RWPE2 (cell line): ENCODE results near the gene HEPHL1.
A peak's percentile ranks its signal among the peaks of the same experiment; 100 is the strongest.
"Not testable (repeated sequence)": the region's sequence is repeated elsewhere in the genome, so short reads cannot be mapped to it uniquely, and the experiment has no call there.

Source experiments
- ATAC-seq: fragments of 200-7000 bp; cut with Tn5 transposase; 3 replicates; pipeline ENCODE4 v1.9.1; 2021; ENCODE audit warnings: low read depth
- DNase-seq: peaks from one replicate; pipeline ENCODE4 v3.0.0-alpha.2; 2020; ENCODE audit warnings: low spot score
- H3K27ac ChIP-seq: fragments of 450-650 bp; 2 replicates; pipeline ENCODE4 v1.5.1; 2017; ENCODE audit warnings: mild to moderate bottlenecking; ENCODE audit not compliant: poor library complexity, severe bottlenecking
- H3K27me3 ChIP-seq: fragments of 250-450 bp; sonication (Bioruptor Pico); 2 replicates; pipeline ENCODE4 v1.5.1; 2021; ENCODE audit warnings: mild to moderate bottlenecking, moderate library complexity; ENCODE audit not compliant: insufficient read depth, poor library complexity, severe bottlenecking
- H3K36me3 ChIP-seq: fragments of 250-450 bp; sonication (Bioruptor Pico); 2 replicates; pipeline ENCODE4 v1.5.1; 2020; ENCODE audit warnings: low read depth, mild to moderate bottlenecking, moderate library complexity
- H3K4me1 ChIP-seq: fragments of 250-450 bp; sonication (Bioruptor Pico); 2 replicates; pipeline ENCODE4 v1.5.1; 2021; ENCODE audit warnings: mild to moderate bottlenecking, moderate library complexity; ENCODE audit not compliant: insufficient read depth, poor library complexity, severe bottlenecking
- H3K4me3 ChIP-seq: fragments of 250-450 bp; sonication (Bioruptor Pico); 2 replicates; pipeline ENCODE4 v1.5.1; 2021; ENCODE audit warnings: mild to moderate bottlenecking, moderate library complexity; ENCODE audit not compliant: severe bottlenecking
- H3K9me3 ChIP-seq: fragments of 250-450 bp; sonication (Bioruptor Pico); 2 replicates; pipeline ENCODE4 v1.5.1; 2021; ENCODE audit warnings: mild to moderate bottlenecking, moderate library complexity; ENCODE audit not compliant: severe bottlenecking
- CTCF ChIP-seq: fragments of 450-650 bp; IDR thresholded peaks from one replicate; pipeline ENCODE4 v1.5.1; 2017; ENCODE audit warnings: mild to moderate bottlenecking, moderate library complexity; ENCODE audit not compliant: poor library complexity, severe bottlenecking

The HEPHL1 gene

GRCh38 chr11:94111660-94112059, 90.5 kb downstream of the HEPHL1 start:
- H3K4me1 ChIP-seq: peaks cover 22% of the 10 kb centered on the region
- no peak for ATAC-seq
- no peaks in the 10 kb centered on the region for H3K36me3 ChIP-seq
- no peaks in the 10 kb centered on the region for H3K27me3 ChIP-seq
- no peaks in the 10 kb centered on the region for H3K9me3 ChIP-seq
- no peak for TF ChIP-seq CTCF
- DNase-seq: no peak
- no peak overlapping the region for H3K4me3 ChIP-seq
- no peak overlapping the region for H3K27ac ChIP-seq

- no peaks in the 10 kb centered on the region for H3K36me3 ChIP-seq
- DNase-seq (no peak), ATAC-seq (peak; percentile 79)
- peak overlapping the region; percentile 32 for H3K27ac ChIP-seq
- no peak overlapping the region for H3K4me3 ChIP-seq
- TF ChIP-seq CTCF: no peak
- no peaks in the 10 kb centered on the region for H3K27me3 ChIP-seq
- no peaks in the 10 kb centered on the region for H3K9me3 ChIP-seq
- peaks cover 22% of the 10 kb centered on the region for H3K4me1 ChIP-seq
These were observed 91.2 kb downstream of the HEPHL1 start for GRCh38 chr11:94112206-94112953.

- TF ChIP-seq CTCF: no peak
- peaks cover 19% of the 10 kb centered on the region for H3K4me1 ChIP-seq
- no peak for ATAC-seq
These were observed 96.0 kb downstream of the HEPHL1 start for GRCh38 chr11:94117197-94117574.

GRCh38 chr11:94117871-94118270, 96.7 kb downstream of the HEPHL1 start:
- no peaks in the 10 kb centered on the region for H3K36me3 ChIP-seq
- ATAC-seq: peak; percentile 78
- H3K27ac ChIP-seq: no peak overlapping the region
- peaks cover 12% of the 10 kb centered on the region for H3K4me1 ChIP-seq
- no peaks in the 10 kb centered on the region for H3K9me3 ChIP-seq
- H3K4me3 ChIP-seq: no peak overlapping the region
- H3K27me3 ChIP-seq: no peaks in the 10 kb centered on the region
- TF ChIP-seq CTCF: no peak
- no peak for DNase-seq

More at GRCh38 chr11:94117197-94117574, 96.0 kb downstream of the HEPHL1 start:
- Histone ChIP-seq H3K4me3 (no peak overlapping the region), H3K27me3 (no peaks in the 10 kb centered on the region), H3K36me3 (no peaks in the 10 kb centered on the region), H3K9me3 (no peaks in the 10 kb centered on the region), H3K27ac (no peak overlapping the region)
- DNase-seq: no peak

- not testable (repeated sequence) for H3K9me3 ChIP-seq, H3K4me1 ChIP-seq, DNase-seq, H3K27me3 ChIP-seq, ATAC-seq, H3K27ac ChIP-seq, H3K4me3 ChIP-seq, H3K36me3 ChIP-seq
These were observed 98.5 kb downstream of the HEPHL1 start for GRCh38 chr11:94119676-94120075.

GRCh38 chr11:94120516-94120915, 99.4 kb downstream of the HEPHL1 start:
- not testable (repeated sequence) for ATAC-seq

More at GRCh38 chr11:94120516-94120915, 99.4 kb downstream of the HEPHL1 start:
- H3K9me3 ChIP-seq, H3K27ac ChIP-seq, H3K36me3 ChIP-seq, H3K4me1 ChIP-seq, H3K4me3 ChIP-seq, H3K27me3 ChIP-seq, DNase-seq: not testable (repeated sequence)
